ENCODE data around the gene MAP1B. TPM values are rescaled to one million over a fixed set of nuclear protein-coding genes. Genes with fewer than 3 reads are reported as not detected.

The MAP1B gene
- total and polyA plus RNA-seq, 8 donors = 2.1 to 985 (median 24.7) TPM

- TF ChIP-seq POLR2AphosphoS5 (IDR thresholded peaks at IDR 0.05) = no peak
- TF ChIP-seq, protein P1, sequence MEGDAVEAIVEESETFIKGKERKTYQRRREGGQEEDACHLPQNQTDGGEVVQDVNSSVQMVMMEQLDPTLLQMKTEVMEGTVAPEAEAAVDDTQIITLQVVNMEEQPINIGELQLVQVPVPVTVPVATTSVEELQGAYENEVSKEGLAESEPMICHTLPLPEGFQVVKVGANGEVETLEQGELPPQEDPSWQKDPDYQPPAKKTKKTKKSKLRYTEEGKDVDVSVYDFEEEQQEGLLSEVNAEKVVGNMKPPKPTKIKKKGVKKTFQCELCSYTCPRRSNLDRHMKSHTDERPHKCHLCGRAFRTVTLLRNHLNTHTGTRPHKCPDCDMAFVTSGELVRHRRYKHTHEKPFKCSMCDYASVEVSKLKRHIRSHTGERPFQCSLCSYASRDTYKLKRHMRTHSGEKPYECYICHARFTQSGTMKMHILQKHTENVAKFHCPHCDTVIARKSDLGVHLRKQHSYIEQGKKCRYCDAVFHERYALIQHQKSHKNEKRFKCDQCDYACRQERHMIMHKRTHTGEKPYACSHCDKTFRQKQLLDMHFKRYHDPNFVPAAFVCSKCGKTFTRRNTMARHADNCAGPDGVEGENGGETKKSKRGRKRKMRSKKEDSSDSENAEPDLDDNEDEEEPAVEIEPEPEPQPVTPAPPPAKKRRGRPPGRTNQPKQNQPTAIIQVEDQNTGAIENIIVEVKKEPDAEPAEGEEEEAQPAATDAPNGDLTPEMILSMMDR (IDR thresholded peaks at IDR 0.05) = no peak
- TF ChIP-seq POLR2A (IDR thresholded peaks at IDR 0.05) = no peak
- TF ChIP-seq EP300 (IDR thresholded peaks at IDR 0.05) = no peak
- no peaks in the 10 kb centered on the region for H3K36me3 ChIP-seq
These were observed 70.3 kb downstream of the MAP1B start for GRCh38 chr5:72177538-72177937.

GRCh38 chr5:72179028-72179815, 71.9 kb downstream of the MAP1B start:
- WGBS, 5 donors = 52 to 70% (median 56%) methylated on average over 28 to 29 of the region's 29 CpGs
- Histone ChIP-seq H3K4me3 (peak overlapping the region; percentile 9 to 24 (median 16)), H3K4me1 (peaks cover 0 to 33% (median 6%) of the 10 kb centered on the region in 4 donors), H3K27ac (peak overlapping the region in 4 of 5 donors; percentile 60 to 76 (median 65)), H3K27me3 (peaks cover 0 to 14% (median 0%) of the 10 kb centered on the region in 3 donors), H3K36me3 (peaks cover 0 to 8% (median 4%) of the 10 kb centered on the region in 4 donors), H3K9me3 (no peaks in the 10 kb centered on the region)
- peak in 1 of 3 donors; percentile 25 for TF ChIP-seq POLR2AphosphoS5 (IDR thresholded peaks at IDR 0.05)
- no peak for TF ChIP-seq POLR2A (IDR thresholded peaks at IDR 0.05)
- no peak for TF ChIP-seq EP300 (IDR thresholded peaks at IDR 0.05)
- intact Hi-C loops (cut with DNase I; ENCODE audit: low total_unique reads) = no loop called here
- peak in 1 of 2 donors; percentile 72 for DNase-seq

More at GRCh38 chr5:72177538-72177937, 70.3 kb downstream of the MAP1B start:
- Histone ChIP-seq H3K27me3 (peaks cover 0 to 1% (median 0%) of the 10 kb centered on the region in 3 donors), H3K4me1 (peaks cover 0 to 27% (median 6%) of the 10 kb centered on the region in 4 donors), H3K9me3 (no peaks in the 10 kb centered on the region), H3K27ac (peak overlapping the region in 1 of 5 donors; percentile 76), H3K4me3 (no peak overlapping the region)
- intact Hi-C loops (cut with DNase I; ENCODE audit: low total_unique reads) = no loop called here
- DNase-seq = no peak
- WGBS, 5 donors = 82 to 89% (median 87%) methylated on average over 3 of the region's 3 CpGs

- Histone ChIP-seq H3K27ac (peak overlapping the region in 4 of 5 donors; percentile 41 to 76 (median 64)), H3K36me3 (peaks cover 0 to 12% (median 4%) of the 10 kb centered on the region in 4 donors), H3K9me3 (no peaks in the 10 kb centered on the region), H3K4me1 (peaks cover 0 to 39% (median 6%) of the 10 kb centered on the region in 4 donors), H3K27me3 (peaks cover 0 to 14% (median 0%) of the 10 kb centered on the region in 3 donors), H3K4me3 (peak overlapping the region; percentile 9 to 24 (median 16))
- intact Hi-C loops (cut with DNase I; ENCODE audit: low total_unique reads) = no loop called here
- TF ChIP-seq POLR2AphosphoS5 (IDR thresholded peaks at IDR 0.05) = no peak
- no peak for TF ChIP-seq EP300 (IDR thresholded peaks at IDR 0.05)
- TF ChIP-seq, protein P1 (IDR thresholded peaks at IDR 0.05) = no peak
- no peak for TF ChIP-seq POLR2A (IDR thresholded peaks at IDR 0.05)
- WGBS, 5 donors = 66 to 88% (median 83%) methylated on average over 11 of the region's 11 CpGs
- DNase-seq = no peak
These were observed 72.7 kb downstream of the MAP1B start for GRCh38 chr5:72179816-72180440.

GRCh38 chr5:72180925-72181324, 73.7 kb downstream of the MAP1B start:
- DNase-seq = no peak
- peak overlapping the region in 1 of 5 donors; percentile 76 for H3K27ac ChIP-seq
- peaks cover 0 to 14% (median 0%) of the 10 kb centered on the region in 3 donors for H3K27me3 ChIP-seq
- H3K9me3 ChIP-seq = no peaks in the 10 kb centered on the region
- TF ChIP-seq EP300 (IDR thresholded peaks at IDR 0.05) (no peak), POLR2AphosphoS5 (IDR thresholded peaks at IDR 0.05) (no peak), POLR2A (IDR thresholded peaks at IDR 0.05) (no peak)
- TF ChIP-seq, protein P1 (IDR thresholded peaks at IDR 0.05) = no peak
- peaks cover 0 to 15% (median 5%) of the 10 kb centered on the region in 4 donors for H3K36me3 ChIP-seq
- peaks cover 0 to 49% (median 10%) of the 10 kb centered on the region in 4 donors for H3K4me1 ChIP-seq
- WGBS, 5 donors = 58 to 87% (median 68%) methylated on average over 4 of the region's 4 CpGs
- intact Hi-C loops (cut with DNase I; ENCODE audit: low total_unique reads) = no loop called here
- H3K4me3 ChIP-seq = no peak overlapping the region
